ENCODE data around the gene POLR3C.

DNA sequence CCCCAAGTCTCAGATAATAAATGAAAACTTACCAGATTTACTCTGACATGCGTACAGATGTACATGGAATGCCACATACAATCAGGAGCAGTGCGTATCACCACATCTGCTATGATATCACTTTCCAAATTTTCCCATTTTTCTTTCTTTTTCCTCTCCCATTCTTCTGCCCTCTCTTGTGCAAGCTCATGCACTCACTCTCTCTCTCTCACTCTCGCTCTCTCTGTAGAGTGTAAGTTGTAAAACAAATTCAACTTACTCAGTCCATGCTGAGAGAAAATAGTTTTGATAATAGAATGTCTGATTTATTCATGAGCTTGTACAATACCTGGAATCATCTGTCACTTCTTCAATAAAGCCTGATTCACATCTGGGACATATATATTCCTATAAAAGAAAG, 35.4 kb upstream of the POLR3C start:
- no peak for TF ChIP-seq POLR2A (IDR thresholded peaks at IDR 0.05; ENCODE audit: low read length)
- no peak for TF ChIP-seq GATA1 (IDR thresholded peaks at IDR 0.05; ENCODE audit: low read depth, low read length)

All from erythroblast (primary cell).